PC-9 (cell line): ENCODE data around the gene ANXA2. TPM values are rescaled to one million over a fixed set of nuclear protein-coding genes. Genes with fewer than 3 reads are reported as not detected.

Experiments used
- BruUV-seq: library from RNA; stranded (reverse); fragments of 400-500 nt; replicated peaks from 2 replicates; lab custom pipeline; 2021; lab: Mats Ljungman, UMichigan
- CTCF ChIA-PET: fragments of 300-600 bp; sonication (Branson Sonifier 250); formaldehyde crosslinking; loops from one replicate; lab custom pipeline; 2022; ENCODE audit warnings: antibody characterized with exemption; lab: Charles Lee
- POLR2A ChIA-PET: fragments of 300-600 bp; sonication (Branson Sonifier 250); formaldehyde crosslinking; loops from one replicate; lab custom pipeline; 2022; ENCODE audit warnings: antibody characterized with exemption; ENCODE audit not compliant: unreplicated experiment; lab: Charles Lee
- DNase-seq, 2 experiments: peaks; one replicate each; pipeline versions ENCODE4 v3.0.0 to v3.0.0-alpha.2; 2015 to 2022; ENCODE audit warnings: mixed read lengths in 1 of 2
- H2AFZ ChIP-seq: fragments of 200-600 bp; sonication (generic); 2 replicates; pipeline ENCODE4 v1.8.1; 2017; ENCODE audit warnings: antibody characterized with exemption
- H3F3A ChIP-seq: fragments of 200-600 bp; sonication (generic); 2 replicates; pipeline ENCODE4 v1.8.1; 2017; ENCODE audit warnings: antibody characterized with exemption, mild to moderate bottlenecking, low read depth; ENCODE audit not compliant: insufficient read depth
- H3K27ac ChIP-seq: fragments of 200-600 bp; sonication (generic); 2 replicates; pipeline ENCODE4 v1.6.1; 2016; ENCODE audit warnings: mixed run types
- H3K27me3 ChIP-seq: fragments of 200-600 bp; sonication (generic); 2 replicates; pipeline ENCODE4 v1.6.1; 2016; ENCODE audit warnings: low read depth, mixed run types; ENCODE audit not compliant: insufficient read depth
- H3K36me3 ChIP-seq: fragments of 200-600 bp; sonication (generic); 2 replicates; pipeline ENCODE4 v1.6.1; 2016; ENCODE audit warnings: low read depth, mixed run types
- H3K4me1 ChIP-seq: fragments of 200-600 bp; sonication (generic); replicated peaks from 2 replicates; pipeline ENCODE4 v1.6.1; 2016; ENCODE audit warnings: mixed run types; ENCODE audit not compliant: insufficient read depth
- H3K4me2 ChIP-seq: fragments of 200-600 bp; sonication (generic); 2 replicates; pipeline ENCODE4 v1.6.1; 2017; ENCODE audit warnings: mixed run types
- H3K4me3 ChIP-seq: fragments of 200-600 bp; sonication (generic); 2 replicates; pipeline ENCODE4 v1.6.1; 2016; ENCODE audit warnings: mixed run types
- H3K79me2 ChIP-seq: fragments of 200-600 bp; sonication (generic); 2 replicates; pipeline ENCODE4 v1.6.1; 2017; ENCODE audit warnings: low read depth, mixed run types
- H3K9me2 ChIP-seq: fragments of 200-600 bp; sonication (generic); 2 replicates; pipeline ENCODE4 v1.8.1; 2017; ENCODE audit warnings: mild to moderate bottlenecking; ENCODE audit not compliant: insufficient read depth
- H3K9me3 ChIP-seq: fragments of 200-600 bp; sonication (generic); 2 replicates; pipeline ENCODE4 v1.8.1; 2016; ENCODE audit warnings: low read depth; ENCODE audit not compliant: insufficient read depth
- H4K20me1 ChIP-seq: fragments of 200-600 bp; sonication (generic); 2 replicates; pipeline ENCODE4 v1.8.1; 2017; ENCODE audit not compliant: insufficient read depth
- CTCF ChIP-seq: fragments of 200-600 bp; sonication (generic); conservative IDR thresholded peaks from 2 replicates; pipeline ENCODE4 v1.6.1; 2017; ENCODE audit warnings: mixed run types, antibody characterized with exemption, mild to moderate bottlenecking, moderate library complexity
- EZH2 ChIP-seq: fragments of 200-600 bp; sonication (generic); IDR thresholded peaks from 2 replicates; pipeline ENCODE4 v1.8.0; 2017; ENCODE audit warnings: antibody characterized with exemption, low read depth
- intact Hi-C: fragments of 100-400 bp; cut with micrococcal nuclease; formaldehyde crosslinking; loops from one replicate; pipeline ENCODE4 v1.10.0; 2022; ENCODE audit not compliant: unreplicated experiment
- total RNA-seq: library from RNA; stranded (reverse); gene quantifications from 2 replicates; pipeline ENCODE4 v1.2.3, GENCODE V29; 2021

The ANXA2 gene
- total RNA-seq, 1 experiment from 2014 or later = 1,720 TPM

GRCh38 chr15:60363903-60364611 lies 33.7 kb downstream of the ANXA2 start:
- POLR2A ChIA-PET = interaction anchor here (0.6 kb wide), 1 partner anchor 424 kb away, joined by 3 read pairs; no protein-coding TSS in a partner anchor
- Histone ChIP-seq H3F3A (peaks cover 44% of the 10 kb centered on the region), H3K9me2 (no peaks in the 10 kb centered on the region), H4K20me1 (no peaks in the 10 kb centered on the region), H3K4me1 (peaks cover 24% of the 10 kb centered on the region), H3K4me2 (peak overlapping the region; percentile 21; the same call in 1 of the 2 replicates), H3K4me3 (no peak overlapping the region), H3K9me3 (no peaks in the 10 kb centered on the region), H2AFZ (no peak overlapping the region), H3K27ac (peak overlapping the region; percentile 76; the same call in 1 of the 2 replicates), H3K36me3 (peaks cover 10% of the 10 kb centered on the region; the same call in 1 of the 2 replicates), H3K79me2 (peaks cover 23% of the 10 kb centered on the region), H3K27me3 (no peaks in the 10 kb centered on the region)
- no peak for TF ChIP-seq EZH2
- no peak for TF ChIP-seq CTCF
- no peak for DNase-seq
- no TSS peak for BruUV-seq
- CTCF ChIA-PET = interaction anchor here (1.2 kb wide), 1 partner anchor 11 kb away, joined by 3 read pairs; no protein-coding TSS in a partner anchor
- intact Hi-C loops = loop anchor here (5.0 kb wide), 2 partner anchors 33 to 78 kb away; partner anchors contain the start of gene ANXA2

- H3K36me3 ChIP-seq = peaks cover 10% of the 10 kb centered on the region; the same call in 1 of the 2 replicates
- intact Hi-C loops = loop anchor here (5.0 kb wide), 2 partner anchors 34 to 79 kb away; partner anchors contain the start of gene ANXA2
These were observed 34.7 kb downstream of the ANXA2 start for GRCh38 chr15:60363087-60363549.

More at GRCh38 chr15:60363087-60363549, 34.7 kb downstream of the ANXA2 start:
- Histone ChIP-seq H2AFZ (no peak overlapping the region), H3K4me1 (peaks cover 24% of the 10 kb centered on the region), H3K9me3 (no peaks in the 10 kb centered on the region), H3K9me2 (no peaks in the 10 kb centered on the region), H3K4me2 (peak overlapping the region; percentile 21), H3K79me2 (peaks cover 18% of the 10 kb centered on the region), H4K20me1 (no peaks in the 10 kb centered on the region), H3K4me3 (no peak overlapping the region), H3F3A (peaks cover 44% of the 10 kb centered on the region), H3K27ac (peak overlapping the region; percentile 76), H3K27me3 (no peaks in the 10 kb centered on the region)
- ChIA-PET CTCF (interaction anchor here (1.0 to 1.6 kb wide), 2 partner anchors 12 to 81 kb away, joined by 6 to 11 read pairs; no protein-coding TSS in a partner anchor), POLR2A (interaction anchor here (0.7 to 1.0 kb wide), 2 partner anchors 12 to 36 kb away, joined by 5 to 10 read pairs; no protein-coding TSS in a partner anchor)
- no peak for DNase-seq
- BruUV-seq = TSS peak; percentile 7
- no peak for TF ChIP-seq EZH2
- TF ChIP-seq CTCF = no peak
